ENCODE data around the gene CAMSAP2.

CAMSAP2 gene

GRCh38 chr1:200837931-200838571 lies 99.4 kb downstream of the CAMSAP2 start:
- H3K4me3 ChIP-seq (ENCODE audit: low read depth, low read length): no peak overlapping the region
- peak; percentile 30 for TF ChIP-seq CTCF (IDR thresholded peaks at IDR 0.05; ENCODE audit: insufficient read depth, low read depth, low read length, missing control alignments)
- peak; percentile 20 for DNase-seq (ENCODE audit: low read depth)

- no peak for TF ChIP-seq CTCF (IDR thresholded peaks at IDR 0.05; ENCODE audit: insufficient read depth, low read depth, low read length, missing control alignments)
- DNase-seq (ENCODE audit: low read depth): no peak
- no peak overlapping the region for H3K4me3 ChIP-seq (ENCODE audit: low read depth, low read length)
Observed at GRCh38 chr1:200838676-200839445, 100.2 kb downstream of the CAMSAP2 start.

- no peak for TF ChIP-seq CTCF (IDR thresholded peaks at IDR 0.05; ENCODE audit: insufficient read depth, low read depth, low read length, missing control alignments)
- no peak overlapping the region for H3K4me3 ChIP-seq (ENCODE audit: low read depth, low read length)
- DNase-seq (ENCODE audit: low read depth): no peak
Observed at GRCh38 chr1:200845360-200845759, 106.7 kb downstream of the CAMSAP2 start.

- H3K4me3 ChIP-seq (ENCODE audit: low read depth, low read length): no peak overlapping the region
- no peak for DNase-seq (ENCODE audit: low read depth)
- TF ChIP-seq CTCF (IDR thresholded peaks at IDR 0.05; ENCODE audit: insufficient read depth, low read depth, low read length, missing control alignments): no peak
Observed at GRCh38 chr1:200846398-200846797, 107.7 kb downstream of the CAMSAP2 start.

- no peak for TF ChIP-seq CTCF (IDR thresholded peaks at IDR 0.05; ENCODE audit: insufficient read depth, low read depth, low read length, missing control alignments)
- H3K4me3 ChIP-seq (ENCODE audit: low read depth, low read length): no peak overlapping the region
- DNase-seq (ENCODE audit: low read depth): no peak
Observed at GRCh38 chr1:200849430-200849829, 110.7 kb downstream of the CAMSAP2 start.

GRCh38 chr1:200850554-200850953 lies 111.9 kb downstream of the CAMSAP2 start:
- no peak for TF ChIP-seq CTCF (IDR thresholded peaks at IDR 0.05; ENCODE audit: insufficient read depth, low read depth, low read length, missing control alignments)

More at GRCh38 chr1:200850554-200850953, 111.9 kb downstream of the CAMSAP2 start:
- DNase-seq (ENCODE audit: low read depth): no peak
- H3K4me3 ChIP-seq (ENCODE audit: low read depth, low read length): no peak overlapping the region

All from GM12865 (cell line).